Hepatocyte (in vitro differentiated cells): Measurements from ENCODE around the gene CELF4.

Experiments
- CTCF ChIP-seq: fragments of 200-600 bp; sonication (generic); IDR thresholded peaks from 2 replicates; pipeline ENCODE4 v1.5.1; 2016; ENCODE audit warnings: antibody characterized with exemption, mild to moderate bottlenecking; ENCODE audit not compliant: poor library complexity
- EZH2 ChIP-seq: fragments of 200-600 bp; sonication (generic); IDR thresholded peaks from 2 replicates; pipeline ENCODE4 v1.6.1; 2016; ENCODE audit warnings: antibody characterized with exemption, mild to moderate bottlenecking, borderline replicate concordance
- EZH2phosphoT487 ChIP-seq: fragments of 200-600 bp; sonication (generic); IDR thresholded peaks from one replicate; pipeline ENCODE4 v1.6.1; 2018; ENCODE audit warnings: antibody characterized with exemption, mild to moderate bottlenecking, low read depth, moderate library complexity; ENCODE audit not compliant: unreplicated experiment, severe bottlenecking

DNA sequence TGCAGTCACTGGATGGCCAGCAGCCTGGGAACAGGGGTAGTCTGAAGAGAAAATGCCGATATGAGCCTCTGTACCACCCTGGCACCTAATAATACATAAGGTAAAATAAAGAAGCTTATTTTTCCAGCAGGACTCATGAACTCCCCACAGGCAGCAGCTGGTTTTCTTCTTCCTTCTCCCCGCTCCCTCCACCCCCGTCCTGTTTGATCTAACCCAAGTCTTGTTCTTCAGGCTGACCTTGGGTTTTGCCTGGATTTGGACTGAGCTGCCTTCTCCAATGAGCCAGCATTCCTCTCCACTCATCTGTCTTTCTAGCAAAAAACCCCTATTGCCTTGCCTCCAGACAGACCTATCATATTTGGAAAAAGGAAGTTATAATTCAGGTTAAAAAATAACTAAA lies 111.8 kb downstream of the CELF4 start:
- TF ChIP-seq CTCF (no peak), EZH2 (no peak), EZH2phosphoT487 (no peak)
